ENCODE data around the gene SV2A.
"Not testable (repeated sequence)": the region's sequence is repeated elsewhere in the genome, so short reads cannot be mapped to it uniquely, and the experiment has no call there.

Gene SV2A, protein sequence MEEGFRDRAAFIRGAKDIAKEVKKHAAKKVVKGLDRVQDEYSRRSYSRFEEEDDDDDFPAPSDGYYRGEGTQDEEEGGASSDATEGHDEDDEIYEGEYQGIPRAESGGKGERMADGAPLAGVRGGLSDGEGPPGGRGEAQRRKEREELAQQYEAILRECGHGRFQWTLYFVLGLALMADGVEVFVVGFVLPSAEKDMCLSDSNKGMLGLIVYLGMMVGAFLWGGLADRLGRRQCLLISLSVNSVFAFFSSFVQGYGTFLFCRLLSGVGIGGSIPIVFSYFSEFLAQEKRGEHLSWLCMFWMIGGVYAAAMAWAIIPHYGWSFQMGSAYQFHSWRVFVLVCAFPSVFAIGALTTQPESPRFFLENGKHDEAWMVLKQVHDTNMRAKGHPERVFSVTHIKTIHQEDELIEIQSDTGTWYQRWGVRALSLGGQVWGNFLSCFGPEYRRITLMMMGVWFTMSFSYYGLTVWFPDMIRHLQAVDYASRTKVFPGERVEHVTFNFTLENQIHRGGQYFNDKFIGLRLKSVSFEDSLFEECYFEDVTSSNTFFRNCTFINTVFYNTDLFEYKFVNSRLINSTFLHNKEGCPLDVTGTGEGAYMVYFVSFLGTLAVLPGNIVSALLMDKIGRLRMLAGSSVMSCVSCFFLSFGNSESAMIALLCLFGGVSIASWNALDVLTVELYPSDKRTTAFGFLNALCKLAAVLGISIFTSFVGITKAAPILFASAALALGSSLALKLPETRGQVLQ

DNA sequence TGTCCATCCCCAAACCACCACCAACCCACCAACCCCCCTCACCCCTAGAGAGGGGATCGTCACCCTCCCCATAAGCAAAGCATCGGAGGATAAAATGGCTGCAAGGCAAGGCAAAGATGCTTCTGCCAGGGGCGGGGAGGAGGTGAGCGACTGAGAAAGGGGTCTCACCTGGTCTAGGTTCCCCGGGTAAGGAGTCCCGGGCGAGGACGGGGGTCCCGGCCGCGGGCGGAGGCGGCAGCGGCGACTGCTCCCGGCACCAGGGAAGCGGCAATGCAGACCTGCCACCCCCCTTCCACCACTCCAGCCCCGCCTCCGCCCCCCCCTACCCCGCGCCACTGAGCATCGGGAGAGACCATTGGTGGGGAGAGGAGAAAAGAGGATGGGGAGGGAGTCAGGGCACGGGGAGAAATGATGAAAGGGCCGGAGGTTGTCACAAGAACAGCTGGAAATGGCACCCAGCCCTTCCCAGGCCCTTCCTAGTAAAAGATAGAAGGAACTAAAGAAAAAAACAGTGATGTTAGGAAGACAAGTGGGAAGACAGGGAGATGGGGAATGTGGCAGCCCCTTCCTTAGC, at the start of gene SV2A:
Gene SV2A (minus strand): TSS at position 274 of the 574 bp plus-strand sequence. CDS start 4,004 bp downstream, outside the sequence.
- Mint-ChIP-seq H3K36me3 (peaks cover 13% of the 10 kb centered on the region), H3K27me3 (peaks cover 44% of the 10 kb centered on the region), H3K4me1 (peaks cover 26% of the 10 kb centered on the region), H3K4me3 (peak within 1 kb of the TSS; percentile 55), H3K9me3 (no peaks in the 10 kb centered on the region), H3K27ac (no peak within 1 kb of the TSS)
- peak; percentile 52 for ATAC-seq

DNA sequence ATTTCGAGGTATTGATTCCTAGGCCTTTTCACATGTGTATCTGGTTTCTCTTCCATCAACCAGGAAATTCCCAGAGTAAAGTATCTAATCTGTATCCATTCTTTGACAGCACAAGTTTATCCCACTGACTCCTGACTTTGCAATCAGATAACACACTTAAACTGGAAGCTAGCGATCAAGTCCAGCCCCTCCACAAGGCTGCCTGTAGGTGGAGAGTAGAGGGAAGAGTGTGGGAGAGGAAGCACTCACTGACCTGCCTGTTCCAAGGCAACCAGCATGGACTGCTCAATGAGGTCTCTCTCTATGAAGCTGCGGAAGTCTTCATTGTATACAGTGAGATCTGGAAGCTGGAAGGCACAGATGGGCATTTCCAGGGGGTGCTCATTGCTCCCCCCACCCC, 49.4 kb upstream of the SV2A start:
- H3K27ac Mint-ChIP-seq, result no peak overlapping the region
- no peaks in the 10 kb centered on the region for H3K27me3 Mint-ChIP-seq
- no peak overlapping the region for H3K4me3 Mint-ChIP-seq
- no peak for ATAC-seq
- no peaks in the 10 kb centered on the region for H3K9me3 Mint-ChIP-seq
- H3K4me1 Mint-ChIP-seq, result no peaks in the 10 kb centered on the region
- peaks cover 48% of the 10 kb centered on the region for H3K36me3 Mint-ChIP-seq

DNA sequence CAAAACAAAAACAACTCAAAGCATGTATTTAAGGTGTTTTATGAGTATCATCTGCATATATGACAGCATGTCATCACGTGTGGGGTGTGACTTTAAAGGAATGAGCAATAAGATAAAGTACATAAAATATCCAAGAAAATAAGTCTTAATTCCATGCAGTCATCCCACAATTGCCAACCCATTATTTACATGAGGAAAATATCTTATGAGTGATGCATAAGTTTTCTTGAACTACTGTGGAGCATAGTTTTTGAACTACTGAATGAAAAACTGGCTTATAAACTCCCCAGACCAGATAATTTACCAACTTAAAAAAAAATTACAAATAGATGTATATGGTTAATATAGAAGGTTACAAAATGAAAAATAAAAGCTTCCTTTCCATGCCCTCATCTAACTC, 48.8 kb upstream of the SV2A start:
- Mint-ChIP-seq H3K27me3 (no peaks in the 10 kb centered on the region), H3K4me3 (no peak overlapping the region), H3K9me3 (no peaks in the 10 kb centered on the region), H3K27ac (no peak overlapping the region), H3K4me1 (no peaks in the 10 kb centered on the region), H3K36me3 (peaks cover 43% of the 10 kb centered on the region)
- ATAC-seq, result no peak

DNA sequence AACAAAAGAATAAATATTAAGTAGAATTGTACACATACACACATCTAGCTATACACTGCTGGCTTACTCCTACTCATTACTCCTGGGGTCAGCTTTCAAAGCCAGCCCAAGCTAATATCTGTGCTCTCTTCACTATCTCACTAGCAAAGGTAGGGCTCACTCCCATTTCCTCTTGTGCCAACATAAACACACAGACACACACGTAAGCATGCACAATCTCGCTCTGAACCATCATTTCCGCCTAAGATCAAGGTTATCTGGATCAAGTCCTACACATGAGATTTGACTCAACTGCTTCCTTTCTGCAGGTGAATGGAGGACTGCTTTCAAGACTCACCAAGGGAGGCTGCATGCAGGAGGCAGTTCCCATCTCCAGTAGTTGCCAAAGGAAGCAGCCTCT, 47.8 kb upstream of the SV2A start:
- no peak for ATAC-seq
- Mint-ChIP-seq H3K27ac (no peak overlapping the region), H3K27me3 (no peaks in the 10 kb centered on the region), H3K4me1 (no peaks in the 10 kb centered on the region), H3K4me3 (no peak overlapping the region), H3K36me3 (peaks cover 42% of the 10 kb centered on the region), H3K9me3 (no peaks in the 10 kb centered on the region)

DNA sequence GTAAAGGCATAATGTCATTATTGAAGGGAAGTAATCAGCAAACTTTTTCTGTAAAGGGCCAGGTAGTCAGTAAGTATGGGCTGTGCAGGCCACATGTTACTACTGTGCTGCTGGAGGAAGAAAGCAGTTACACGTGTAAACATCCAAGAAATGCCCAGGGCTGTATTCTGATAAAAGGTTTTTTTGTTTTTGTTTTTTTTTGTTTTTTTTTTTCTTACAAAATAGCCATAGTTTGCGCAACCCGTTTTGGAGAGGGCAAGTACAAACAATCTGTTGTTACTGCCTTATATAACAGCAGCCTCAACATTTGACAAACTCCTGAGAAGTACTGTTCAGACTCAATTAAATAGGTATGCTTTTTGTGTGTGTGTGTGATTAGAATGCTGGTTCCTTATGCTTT, 45.7 kb upstream of the SV2A start:
- Mint-ChIP-seq H3K9me3 (no peaks in the 10 kb centered on the region), H3K27me3 (no peaks in the 10 kb centered on the region), H3K4me3 (no peak overlapping the region), H3K36me3 (peaks cover 54% of the 10 kb centered on the region), H3K4me1 (no peaks in the 10 kb centered on the region), H3K27ac (no peak overlapping the region)
- ATAC-seq, result no peak

DNA sequence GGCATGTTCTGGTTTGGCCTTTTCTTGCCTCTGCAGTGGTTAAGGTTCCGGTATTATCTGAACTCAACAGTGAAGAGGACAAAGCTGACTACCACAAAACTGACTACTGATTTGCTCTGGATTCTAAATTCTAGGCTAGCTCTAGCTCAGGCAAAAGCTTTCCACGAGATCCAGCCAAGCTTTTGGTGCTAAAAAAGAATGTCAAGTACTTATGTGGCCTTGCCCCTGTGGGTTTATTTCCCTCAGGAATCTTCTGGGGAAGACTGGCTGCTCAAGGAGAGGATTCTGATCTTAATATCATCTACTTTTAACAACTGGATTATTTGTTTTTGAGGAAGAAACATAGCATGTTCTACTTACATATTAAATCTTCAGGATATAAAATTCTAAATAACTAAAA, 45.1 kb upstream of the SV2A start:
- ATAC-seq, result no peak
- Mint-ChIP-seq H3K4me1 (no peaks in the 10 kb centered on the region), H3K27me3 (no peaks in the 10 kb centered on the region), H3K36me3 (peaks cover 58% of the 10 kb centered on the region), H3K9me3 (no peaks in the 10 kb centered on the region), H3K4me3 (no peak overlapping the region), H3K27ac (no peak overlapping the region)

DNA sequence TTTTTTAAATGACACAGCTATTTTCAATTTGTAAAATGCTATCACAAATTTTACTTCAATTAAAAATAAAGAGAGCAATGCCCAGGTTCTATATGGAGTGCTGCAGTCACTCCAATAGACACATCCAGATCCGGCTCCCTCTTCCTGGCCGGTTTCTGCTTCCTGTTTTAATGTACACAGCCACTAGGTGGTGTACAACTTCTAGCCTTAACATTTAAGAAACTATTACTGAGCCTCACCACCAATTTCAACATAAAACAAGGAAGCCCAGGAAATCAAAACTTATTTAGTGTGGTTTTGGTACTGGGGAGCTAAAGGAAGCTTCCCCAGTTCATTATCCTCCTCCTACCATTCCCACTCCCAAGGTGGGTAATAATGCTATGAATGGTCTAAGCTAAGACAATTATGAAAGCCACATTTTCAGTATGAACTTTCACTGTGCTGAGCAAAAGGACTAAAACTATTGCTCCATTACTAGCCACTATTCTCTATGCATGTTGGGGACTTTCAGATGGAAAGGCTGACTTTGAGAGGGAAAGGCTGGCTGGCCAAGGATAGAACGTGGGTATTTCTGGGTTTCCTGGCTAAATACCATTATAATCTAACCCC, 44.5 kb upstream of the SV2A start:
- no peak overlapping the region for H3K27ac Mint-ChIP-seq
- no peaks in the 10 kb centered on the region for H3K9me3 Mint-ChIP-seq
- no peak overlapping the region for H3K4me3 Mint-ChIP-seq
- no peaks in the 10 kb centered on the region for H3K27me3 Mint-ChIP-seq
- ATAC-seq, result peak; percentile 60
- peaks cover 58% of the 10 kb centered on the region for H3K36me3 Mint-ChIP-seq
- no peaks in the 10 kb centered on the region for H3K4me1 Mint-ChIP-seq

DNA sequence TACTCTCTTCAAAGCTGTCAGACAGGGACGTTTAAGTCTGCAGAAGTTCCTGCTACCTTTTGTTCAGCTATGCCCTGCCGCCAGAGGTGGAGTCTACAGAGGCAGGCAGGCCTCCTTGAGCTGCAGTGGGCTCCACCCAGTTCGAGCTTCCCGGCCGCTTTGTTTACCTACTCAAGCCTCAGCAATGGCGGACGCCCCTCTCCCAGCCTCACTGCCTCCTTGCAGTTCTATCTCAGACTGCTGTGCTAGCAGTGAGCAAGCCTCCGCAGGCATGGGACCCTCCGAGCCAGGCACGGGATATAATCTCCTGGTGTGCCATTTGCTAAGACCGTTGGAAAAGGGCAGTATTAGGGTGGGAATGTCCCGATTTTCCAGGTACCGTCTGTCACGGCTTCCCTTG, 39.9 kb upstream of the SV2A start:
- H3K9me3 Mint-ChIP-seq, H3K4me1 Mint-ChIP-seq, H3K27ac Mint-ChIP-seq, ATAC-seq, H3K27me3 Mint-ChIP-seq, H3K4me3 Mint-ChIP-seq: not testable (repeated sequence)
- H3K36me3 Mint-ChIP-seq, result peaks cover 48% of the 10 kb centered on the region

DNA sequence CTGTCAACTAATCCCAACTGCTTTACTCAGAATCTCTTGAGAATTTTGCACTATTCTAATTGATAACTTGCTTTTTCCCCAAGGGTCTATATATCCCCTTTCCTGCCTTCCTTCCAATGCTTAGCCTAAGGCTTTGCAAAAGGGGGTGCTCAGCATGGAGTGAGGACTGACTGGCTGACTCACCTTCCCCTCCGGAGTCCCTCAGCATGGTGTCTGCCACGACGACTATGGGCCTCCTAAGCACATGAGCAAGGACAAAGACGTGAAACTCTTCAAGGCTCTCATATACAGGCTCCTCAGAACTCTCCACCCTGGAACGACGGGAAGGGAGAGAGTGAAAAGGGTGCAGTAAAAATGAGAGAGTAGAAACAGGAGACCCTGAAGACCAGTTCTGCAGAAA, 32.3 kb upstream of the SV2A start:
- no peak overlapping the region for H3K4me3 Mint-ChIP-seq
- H3K9me3 Mint-ChIP-seq, result no peaks in the 10 kb centered on the region
- H3K27ac Mint-ChIP-seq, result no peak overlapping the region
- no peak for ATAC-seq
- H3K36me3 Mint-ChIP-seq, result peaks cover 58% of the 10 kb centered on the region
- H3K27me3 Mint-ChIP-seq, result no peaks in the 10 kb centered on the region
- no peaks in the 10 kb centered on the region for H3K4me1 Mint-ChIP-seq

DNA sequence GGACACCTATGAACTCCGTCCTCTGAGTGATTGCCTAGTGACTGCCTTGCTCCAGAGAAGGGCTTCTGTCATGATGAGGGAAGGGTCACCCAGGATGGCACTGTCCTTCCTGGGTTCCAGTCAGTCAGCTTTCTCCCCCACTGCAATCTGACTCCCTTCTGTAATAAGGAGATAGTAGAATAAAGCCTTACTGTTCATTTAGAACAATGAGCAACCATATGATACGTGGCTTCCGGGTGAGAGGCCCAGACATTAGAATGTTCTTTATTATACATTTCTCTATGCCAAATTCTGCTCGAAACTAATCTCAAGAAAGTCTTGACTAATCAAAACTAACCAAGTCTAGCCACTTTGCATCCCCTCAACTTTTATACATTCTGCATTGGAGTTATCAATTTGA, 27.6 kb upstream of the SV2A start:
- Mint-ChIP-seq H3K27me3 (no peaks in the 10 kb centered on the region), H3K4me1 (no peaks in the 10 kb centered on the region), H3K36me3 (peaks cover 58% of the 10 kb centered on the region), H3K4me3 (no peak overlapping the region), H3K27ac (no peak overlapping the region), H3K9me3 (no peaks in the 10 kb centered on the region)
- ATAC-seq, result no peak

DNA sequence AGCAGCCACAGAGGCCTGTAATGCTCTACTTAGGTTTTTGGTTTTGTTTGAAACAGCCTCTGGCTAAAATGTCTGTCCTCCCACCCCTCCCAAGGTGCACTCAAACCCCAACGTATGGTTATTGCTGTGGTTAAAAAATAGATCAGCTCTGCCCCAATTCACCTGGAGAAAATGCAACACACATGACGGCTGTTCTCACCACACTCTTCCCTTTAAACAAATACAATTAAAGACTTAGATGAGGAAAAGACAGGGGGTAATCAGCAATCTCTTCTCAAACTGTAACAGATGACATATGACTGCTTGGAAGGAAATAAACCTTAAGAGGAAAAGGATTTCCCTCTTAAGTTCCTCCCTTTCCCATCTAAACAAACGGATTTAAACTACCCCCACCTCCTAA, 25.2 kb upstream of the SV2A start:
- no peak overlapping the region for H3K4me3 Mint-ChIP-seq
- H3K27me3 Mint-ChIP-seq, result no peaks in the 10 kb centered on the region
- peaks cover 38% of the 10 kb centered on the region for H3K36me3 Mint-ChIP-seq
- H3K4me1 Mint-ChIP-seq, result peaks cover 7% of the 10 kb centered on the region
- no peak for ATAC-seq
- no peaks in the 10 kb centered on the region for H3K9me3 Mint-ChIP-seq
- no peak overlapping the region for H3K27ac Mint-ChIP-seq

DNA sequence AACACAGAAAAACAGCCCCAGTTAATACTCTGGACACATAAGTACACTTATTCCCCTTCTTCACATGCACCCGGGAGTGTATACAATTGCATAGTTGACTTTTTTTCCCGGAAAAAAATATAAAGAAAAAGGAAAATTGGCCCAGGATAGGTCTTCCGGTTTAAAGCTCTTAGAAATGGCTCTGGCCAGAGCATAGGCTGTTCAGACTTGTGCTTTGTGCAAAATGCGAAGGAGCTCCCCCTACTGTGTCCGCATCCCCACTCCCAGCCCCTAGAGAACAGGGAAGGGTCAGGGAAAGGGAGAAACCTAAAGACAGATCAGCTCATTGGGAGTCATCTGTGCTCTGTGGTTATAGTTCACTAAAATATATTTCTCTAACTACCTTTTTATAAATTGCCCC, 24.6 kb upstream of the SV2A start:
- no peak for ATAC-seq
- Mint-ChIP-seq H3K4me3 (no peak overlapping the region), H3K27ac (no peak overlapping the region), H3K27me3 (no peaks in the 10 kb centered on the region), H3K9me3 (no peaks in the 10 kb centered on the region), H3K36me3 (peaks cover 31% of the 10 kb centered on the region), H3K4me1 (peaks cover 13% of the 10 kb centered on the region)

DNA sequence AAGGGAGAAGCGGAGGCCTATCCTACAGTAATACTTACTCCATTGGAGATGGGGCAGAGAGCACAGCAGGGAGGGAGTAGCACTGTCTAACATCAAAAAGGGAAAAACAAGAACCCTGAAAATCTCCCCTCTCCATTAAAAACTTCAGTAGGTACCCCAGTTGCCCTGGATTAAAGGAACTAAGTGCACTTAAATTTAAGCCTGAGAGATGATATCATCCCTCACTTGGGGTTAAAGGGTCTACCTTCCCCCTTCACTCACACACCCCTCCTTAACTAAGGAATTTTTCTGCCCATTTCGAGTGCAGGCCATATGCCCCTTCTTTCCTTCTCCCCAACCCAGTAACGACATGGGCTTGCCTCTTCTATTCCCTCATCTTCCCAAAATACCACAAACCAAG, 22.8 kb upstream of the SV2A start:
- Mint-ChIP-seq H3K4me3 (no peak overlapping the region), H3K27me3 (no peaks in the 10 kb centered on the region), H3K9me3 (no peaks in the 10 kb centered on the region), H3K27ac (no peak overlapping the region), H3K36me3 (peaks cover 17% of the 10 kb centered on the region), H3K4me1 (peaks cover 22% of the 10 kb centered on the region)
- ATAC-seq, result no peak

DNA sequence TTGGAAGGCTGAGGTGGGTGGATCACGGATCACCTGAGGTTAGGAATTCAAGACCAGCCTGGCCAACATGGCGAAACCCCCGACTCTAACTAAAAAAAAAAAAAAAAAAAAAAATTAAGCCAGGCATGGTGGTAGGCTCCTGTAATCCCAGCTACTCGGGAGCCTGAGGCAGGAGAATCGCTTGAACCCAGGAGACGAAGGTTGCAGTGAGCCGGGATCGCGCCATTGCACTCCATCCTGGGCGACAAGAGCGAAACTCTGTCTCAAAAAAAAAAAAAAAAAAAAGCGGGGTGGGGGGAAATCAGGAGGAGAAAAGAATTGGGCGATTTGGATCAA, 21.0 kb upstream of the SV2A start:
- H3K27me3 Mint-ChIP-seq, H3K4me3 Mint-ChIP-seq, H3K36me3 Mint-ChIP-seq, H3K27ac Mint-ChIP-seq, H3K9me3 Mint-ChIP-seq, ATAC-seq: not testable (repeated sequence)
- peaks cover 22% of the 10 kb centered on the region for H3K4me1 Mint-ChIP-seq

DNA sequence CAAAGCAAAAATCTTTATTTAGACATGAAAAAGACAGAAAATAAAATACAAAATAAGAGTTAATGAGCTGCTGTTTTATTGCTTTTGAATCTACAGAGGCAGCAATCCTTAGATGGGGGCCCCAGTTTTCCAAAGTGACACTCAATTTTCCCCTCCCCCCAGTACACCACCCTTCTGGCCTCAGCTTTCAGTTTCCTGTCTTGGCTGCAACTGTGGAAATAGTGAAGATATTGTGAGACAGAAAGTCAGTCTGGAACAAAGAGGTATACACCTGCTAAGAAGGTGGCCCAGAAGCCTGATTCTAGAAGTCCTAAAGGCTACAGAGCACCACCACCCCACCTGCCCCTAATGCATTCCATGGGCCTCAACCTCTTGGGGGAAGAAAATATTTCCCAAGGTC, 20.1 kb upstream of the SV2A start:
- no peak overlapping the region for H3K27ac Mint-ChIP-seq
- H3K36me3 Mint-ChIP-seq, result no peaks in the 10 kb centered on the region
- no peak overlapping the region for H3K4me3 Mint-ChIP-seq
- no peaks in the 10 kb centered on the region for H3K9me3 Mint-ChIP-seq
- ATAC-seq, result no peak
- H3K4me1 Mint-ChIP-seq, result peaks cover 22% of the 10 kb centered on the region
- H3K27me3 Mint-ChIP-seq, result peaks cover 16% of the 10 kb centered on the region
